Omental fat pad (tissue), 4 donors: Measurements from ENCODE around the gene TLR3. TPM values are rescaled to one million over a fixed set of nuclear protein-coding genes. Genes with fewer than 3 reads are reported as not detected.

Experiments used
- ATAC-seq: fragments of 150-250 bp; one replicate; pipeline ENCODE4 v1.9.1; 2016; ENCODE audit warnings: mild to moderate bottlenecking, moderate library complexity; ENCODE audit not compliant: low FRiP score
- DNase-seq: peaks from one replicate; pipeline ENCODE4 v3.0.0-alpha.2; 2019; ENCODE audit warnings: low spot score
- CTCF ChIP-seq, 3 donors: fragments of 450-650 bp; IDR thresholded peaks; one replicate each; pipeline ENCODE4 v1.5.1; 2016 to 2017; ENCODE audit warnings: antibody characterized with exemption in 3 of 3, mild to moderate bottlenecking in 3 of 3, moderate library complexity in 2 of 3
- small RNA-seq: library from RNA; depleted of rRNA; stranded (forward); fragments of <200 nt; gene quantifications from one replicate; pipeline ENCODE3, GENCODE V24; 2016
- total RNA-seq, 4 donors: library from RNA; depleted of rRNA; stranded (reverse); fragments of >200 nt; gene quantifications; one replicate each; pipeline ENCODE4 v1.1.0, GENCODE V29; 2016

TLR3 gene
- total RNA-seq, 4 donors from 2014 or later: 4.2 to 22.7 (median 9.5) TPM

DNA sequence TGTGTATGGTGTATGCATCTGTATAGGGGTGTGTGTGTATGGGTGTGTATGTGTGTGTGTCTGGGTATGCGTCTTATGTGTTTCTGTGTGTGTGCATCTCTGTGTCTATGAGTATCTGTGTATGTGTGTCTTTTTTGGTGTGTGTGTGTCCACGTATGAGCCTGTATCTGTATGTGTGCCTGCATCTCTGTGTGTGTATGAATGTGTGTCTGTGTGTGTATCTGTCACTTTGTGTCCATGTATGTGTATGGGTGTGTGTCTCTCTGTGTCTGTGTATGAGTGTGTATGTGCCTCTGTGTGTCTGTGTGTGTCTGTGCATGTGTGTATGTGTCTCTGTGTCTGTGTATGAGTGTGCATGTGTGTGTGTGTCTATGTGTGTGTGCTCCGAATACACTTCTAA is 59.9 kb downstream of the TLR3 start:
- no peak for TF ChIP-seq CTCF (IDR thresholded peaks at IDR 0.05)
- DNase-seq (no peak), ATAC-seq (no peak)

GRCh38 chr4:186131935-186132334 is 63.0 kb downstream of the TLR3 start:
- no peak for ATAC-seq

GRCh38 chr4:186132577-186133242 is 63.8 kb downstream of the TLR3 start:
- ATAC-seq (peak; percentile 81), DNase-seq (no peak)
- no peak for TF ChIP-seq CTCF (IDR thresholded peaks at IDR 0.05)

More at GRCh38 chr4:186131935-186132334, 63.0 kb downstream of the TLR3 start:
- no peak for DNase-seq
- no peak for TF ChIP-seq CTCF (IDR thresholded peaks at IDR 0.05)

DNA sequence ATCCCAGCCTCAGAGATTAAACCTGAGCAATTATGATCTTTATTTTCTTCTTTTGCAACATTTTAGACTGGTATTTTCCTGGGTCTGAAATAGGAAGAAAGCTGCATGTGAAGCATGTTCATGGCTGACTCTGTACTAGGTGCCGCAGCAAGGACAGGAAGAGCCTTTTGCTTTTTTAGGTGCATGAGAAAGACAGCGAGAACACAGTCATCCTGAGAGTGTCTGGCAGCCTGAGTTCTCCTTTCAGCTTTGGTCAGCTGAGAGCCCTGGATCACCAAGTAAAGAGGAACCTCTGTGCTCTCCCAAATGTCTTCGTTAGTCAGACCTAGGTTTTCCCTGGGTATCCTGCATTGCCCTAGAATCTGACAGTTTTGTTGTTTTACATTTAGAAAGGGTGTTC is 65.3 kb downstream of the TLR3 start:
- TF ChIP-seq CTCF (IDR thresholded peaks at IDR 0.05): no peak
- no peak for DNase-seq
- no peak for ATAC-seq

- ATAC-seq (no peak), DNase-seq (no peak)
- no peak for TF ChIP-seq CTCF (IDR thresholded peaks at IDR 0.05)
Observed at GRCh38 chr4:186134861-186135260, 65.9 kb downstream of the TLR3 start.

- no peak for TF ChIP-seq CTCF (IDR thresholded peaks at IDR 0.05)
- no peak for DNase-seq
Observed at GRCh38 chr4:186137196-186137794, 68.3 kb downstream of the TLR3 start.

More at GRCh38 chr4:186137196-186137794, 68.3 kb downstream of the TLR3 start:
- no peak for ATAC-seq

Small RNAs within 50 kb of the gene (small RNA-seq; reads per million reads assigned to genes)
- gene RF00322 (not detected), gene RNU4-64P (not detected)

Other genes starting within 250 kb of the TLR3 start
- 10 to 100 TPM in 3 of 4 donors, 1 to 10 TPM in 1; 7.7 to 15.3 (median 11.8) TPM for gene FAM149A, start 35.5 kb downstream of the TLR3 start, total RNA-seq
- 10 to 100 TPM; 27.7 to 36.0 (median 31.7) TPM for gene CYP4V2, start 122.4 kb downstream of the TLR3 start, total RNA-seq
- gene KLKB1, start 158.4 kb downstream of the TLR3 start, total RNA-seq: 1 to 10 TPM in 1 of 4 donors, under 1 TPM in 3; 0.47 to 1.3 (median 0.67) TPM
- under 1 TPM in 1 of 4 donors, not detected in 3; 0.19 TPM for gene F11, start 197.0 kb downstream of the TLR3 start, total RNA-seq